K562 (cell line): Measurements from ENCODE around the gene EME2. TPM values are rescaled to one million over a fixed set of nuclear protein-coding genes. Genes with fewer than 3 reads are reported as not detected.

Experiments used
- ATAC-seq: fragments of 200-7000 bp; cut with Tn5 transposase; 3 replicates; pipeline ENCODE4 v1.9.1; 2020; ENCODE audit warnings: moderate library complexity
- BruUV-seq: library from RNA; stranded (reverse); fragments of 400-500 nt; replicated peaks from 2 replicates; lab custom pipeline; 2021; lab: Mats Ljungman, UMichigan
- CTCF ChIA-PET: fragments of 300-600 bp; formaldehyde crosslinking; extraction: SDS; loops from one replicate; lab custom pipeline; 2021; ENCODE audit warnings: low intra/inter-chr PET ratio; lab: Yijun Ruan, JAX
- POLR2A ChIA-PET: fragments of 300-600, 350-650 bp; sonication (Branson Sonifier 250); formaldehyde crosslinking; extraction: SDS; loops from one replicate; lab custom pipeline; 2021; ENCODE audit warnings: antibody characterized with exemption, inconsistent platforms; lab: Yijun Ruan, JAX
- DNase-seq, 4 experiments: peaks; one replicate each; pipeline versions ENCODE4 v3.0.0 to v3.0.0-alpha.2; 2011 to 2018; ENCODE audit warnings: low spot score in 3 of 4, mixed read lengths in 3 of 4; ENCODE audit errors: extremely low read depth in 1 of 4
- FAIRE-seq: peaks from 2 replicates; lab custom pipeline; 2011; peaks lifted over from hg19 to GRCh38; lab: Jason Lieb, UNC
- H2AFZ ChIP-seq: 2 replicates; pipeline ENCODE4 v1.6.0; 2011; ENCODE audit warnings: low read depth, low read length, control low read depth, inconsistent platforms
- H3K27ac ChIP-seq: fragments of 200-600 bp; 3 replicates; pipeline ENCODE4 v1.8.0; 2011; ENCODE audit warnings: low read depth, mild to moderate bottlenecking, control low read depth, inconsistent platforms, low read length, moderate library complexity, mixed read lengths; ENCODE audit errors: extremely low read depth
- H3K27me3 ChIP-seq, 2 experiments: fragments of 300-600 bp in 1 of 2; 2 replicates in 1 of 2; 3 replicates in 1 of 2; pipeline versions ENCODE4 v1.6.0 to v1.8.0; 2011; ENCODE audit warnings: inconsistent platforms in 2 of 2, low read length in 2 of 2, mild to moderate bottlenecking in 1 of 2, mixed read lengths in 1 of 2, moderate library complexity in 1 of 2; ENCODE audit not compliant: control insufficient read depth in 2 of 2, insufficient read depth in 2 of 2
- H3K36me3 ChIP-seq: fragments of 300-600 bp; 3 replicates; pipeline ENCODE4 v1.8.0; 2011; ENCODE audit warnings: mild to moderate bottlenecking, low read length, inconsistent platforms; ENCODE audit not compliant: control insufficient read depth, insufficient read depth
- H3K4me1 ChIP-seq, 2 experiments: fragments of 200-600 bp in 1 of 2; replicated peaks in 1 of 2; 2 replicates in 1 of 2; 3 replicates in 1 of 2; pipeline versions ENCODE4 v1.5.1 to v1.8.0; 2011; ENCODE audit warnings: inconsistent platforms in 2 of 2, low read length in 2 of 2, mild to moderate bottlenecking in 1 of 2, mixed read lengths in 1 of 2, moderate library complexity in 1 of 2; ENCODE audit not compliant: control insufficient read depth in 2 of 2, insufficient read depth in 2 of 2
- H3K4me2 ChIP-seq: 2 replicates; pipeline ENCODE4 v1.6.1; 2011; ENCODE audit warnings: low read length, control low read depth, inconsistent platforms, mixed read lengths; ENCODE audit not compliant: insufficient read depth
- H3K4me3 ChIP-seq: fragments of 200-600 bp; sonication (generic), shearing (Covaris generic); 2 replicates; pipeline ENCODE4 v1.5.1; 2016; ENCODE audit warnings: control low read depth, inconsistent platforms
- H3K79me2 ChIP-seq: fragments of 200-600 bp; 3 replicates; pipeline ENCODE4 v1.8.0; 2011; ENCODE audit warnings: low read length, inconsistent platforms; ENCODE audit not compliant: control insufficient read depth, insufficient read depth
- H3K9ac ChIP-seq, 2 experiments: 2 replicates each; pipeline versions ENCODE4 v1.6.0 to v1.6.1; 2011; ENCODE audit warnings: low read depth in 2 of 2, low read length in 2 of 2, control low read depth in 1 of 2, inconsistent platforms in 1 of 2, mild to moderate bottlenecking in 1 of 2, mixed read lengths in 1 of 2; ENCODE audit not compliant: insufficient read depth in 1 of 2
- H3K9me1 ChIP-seq: one replicate; pipeline ENCODE4 v1.6.0; 2011; ENCODE audit warnings: inconsistent platforms, mild to moderate bottlenecking, low read length, moderate library complexity; ENCODE audit not compliant: control insufficient read depth, insufficient read depth
- H3K9me3 ChIP-seq: replicated peaks from 2 replicates; pipeline ENCODE4 v1.5.1; 2011; ENCODE audit warnings: low read depth, low read length, inconsistent platforms; ENCODE audit not compliant: control insufficient read depth, insufficient read depth
- H4K20me1 ChIP-seq: replicated peaks from 2 replicates; pipeline ENCODE4 v1.6.1; 2011; ENCODE audit warnings: low read length, inconsistent platforms, mixed read lengths; ENCODE audit not compliant: control insufficient read depth, insufficient read depth
- ADNP ChIP-seq: fragments of 200-800 bp; sonication (Bioruptor generic); IDR thresholded peaks from 2 replicates; pipeline ENCODE4 v1.6.1; 2016; ENCODE audit warnings: missing genetic modification characterization, missing compliant biosample characterization
- ATF2 ChIP-seq: sonication (generic); formaldehyde crosslinking; IDR thresholded peaks from 2 replicates; pipeline ENCODE4 v1.8.1; 2022; ENCODE audit warnings: missing genetic modification reagents
- LCOR ChIP-seq: sonication (generic); formaldehyde crosslinking; IDR thresholded peaks from 2 replicates; pipeline ENCODE4 v1.8.0; 2022; ENCODE audit warnings: mild to moderate bottlenecking, missing genetic modification reagents
- PHF20 ChIP-seq: fragments of 450-650 bp; IDR thresholded peaks from 2 replicates; pipeline ENCODE4 v1.6.1; 2018; ENCODE audit not compliant: partially characterized antibody
- PURB ChIP-seq: sonication (generic); formaldehyde crosslinking; IDR thresholded peaks from 2 replicates; pipeline ENCODE4 v1.9.0; 2021; ENCODE audit warnings: low read depth, mild to moderate bottlenecking, missing genetic modification reagents
- RHOXF2B ChIP-seq: fragments of 250-450 bp; sonication (Bioruptor Pico); conservative IDR thresholded peaks from 2 replicates; pipeline ENCODE4 v1.5.1; 2021
- TEAD2 ChIP-seq: fragments of 450-650 bp; IDR thresholded peaks from 2 replicates; pipeline ENCODE4 v1.6.1; 2016; ENCODE audit warnings: missing genetic modification characterization, control low read depth, missing compliant biosample characterization
- XRCC3 ChIP-seq: fragments of 450-650 bp; IDR thresholded peaks from 2 replicates; pipeline ENCODE4 v1.6.1; 2017; ENCODE audit warnings: mild to moderate bottlenecking, moderate library complexity
- ZNF3 ChIP-seq: fragments of 250-450 bp; sonication (Bioruptor Pico); IDR thresholded peaks from 2 replicates; pipeline ENCODE4 v1.5.0; 2021; ENCODE audit warnings: mild to moderate bottlenecking, moderate library complexity
- ZNF644 ChIP-seq: fragments of 200-800 bp; sonication (Bioruptor generic); IDR thresholded peaks from 2 replicates; pipeline ENCODE4 v1.6.1; 2016; ENCODE audit warnings: low read depth, missing genetic modification characterization, missing compliant biosample characterization
- WGBS: fragments of 100-300 bp; shearing (Covaris generic); methylation state at CpG from one replicate; pipeline ENCODE4 v1.1.6; 2016; ENCODE audit warnings: low coverage, mixed read lengths; ENCODE audit not compliant: insufficient coverage; ENCODE audit errors: missing lambda C conversion rate; 5-methylcytosine and 5-hydroxymethylcytosine counted together
- in situ Hi-C: fragments of 300-500 bp; cut with MboI; formaldehyde crosslinking; loops from 4 replicates; pipeline ENCODE4 v1.15.0; 2018; ENCODE audit warnings: inconsistent platforms, mixed read lengths
- intact Hi-C: fragments of 100-400 bp; cut with micrococcal nuclease; formaldehyde crosslinking; loops from 2 replicates; pipeline ENCODE4 v1.14.2; 2022
- polyA plus RNA-seq, 8 experiments: library from polyadenylated mRNA; depleted of rRNA in 4 of 8; stranded (reverse) in 5 of 8; unstranded in 3 of 8; fragments of >200 nt; fragmentation: Nextera tagmentation in 2 of 8; fragmentation: Illumina TruSeq in 1 of 8; extraction: Ambion mirVana in 2 of 8; extraction: Trizol in 1 of 8; gene quantifications; 2 replicates each; pipeline versions ENCODE4 v1.2.1 to v1.2.3, GENCODE V29; 2011 to 2014; ENCODE audit warnings: inconsistent platforms in 1 of 8, missing spikeins in 1 of 8
- total RNA-seq, 7 experiments: library from RNA; depleted of rRNA in 6 of 7; stranded (reverse); fragments of >200 nt in 6 of 7; fragmentation: Illumina TruSeq in 2 of 7; extraction: Trizol in 2 of 7; gene quantifications; 2 replicates each; pipeline versions ENCODE4 v1.2.1 to v1.2.3, GENCODE V29; 2011 to 2021; ENCODE audit warnings: low replicate concordance in 1 of 7
- TF ChIP-seq, protein P1 (sequence below): conservative IDR thresholded peaks from 2 replicates; pipeline ENCODE4 v1.6.1; 2011; ENCODE audit warnings: low read depth, mild to moderate bottlenecking, low read length; ENCODE audit not compliant: control insufficient read depth
- TF ChIP-seq, protein P2 (sequence below): fragments of 450-650 bp; IDR thresholded peaks from 2 replicates; pipeline ENCODE4 v1.6.1; 2016; ENCODE audit warnings: borderline replicate concordance
- TF ChIP-seq, protein P3 (sequence below): fragments of 250-450 bp; sonication (Bioruptor Pico); IDR thresholded peaks from 2 replicates; pipeline ENCODE4 v1.5.0; 2021; ENCODE audit warnings: mild to moderate bottlenecking, borderline replicate concordance
- TF ChIP-seq, protein P4 (sequence below): fragments of 250-450 bp; sonication (Bioruptor Pico); IDR thresholded peaks from 2 replicates; pipeline ENCODE4 v1.9.0; 2021; ENCODE audit warnings: mild to moderate bottlenecking

The EME2 gene
- total and polyA plus RNA-seq, 9 of the 15 experiments (the other 6 are each of a cell fraction or from before 2014, with no cell fraction given): 0.35 to 19.9 (median 3.5) TPM

- TF ChIP-seq PURB (CRISPR knock-in tag) (no peak), ADNP (tag) (no peak), XRCC3 (no peak)
These were observed 37.8 kb upstream of the EME2 start (continued) for GRCh38 chr16:1734816-1735215.

DNA sequence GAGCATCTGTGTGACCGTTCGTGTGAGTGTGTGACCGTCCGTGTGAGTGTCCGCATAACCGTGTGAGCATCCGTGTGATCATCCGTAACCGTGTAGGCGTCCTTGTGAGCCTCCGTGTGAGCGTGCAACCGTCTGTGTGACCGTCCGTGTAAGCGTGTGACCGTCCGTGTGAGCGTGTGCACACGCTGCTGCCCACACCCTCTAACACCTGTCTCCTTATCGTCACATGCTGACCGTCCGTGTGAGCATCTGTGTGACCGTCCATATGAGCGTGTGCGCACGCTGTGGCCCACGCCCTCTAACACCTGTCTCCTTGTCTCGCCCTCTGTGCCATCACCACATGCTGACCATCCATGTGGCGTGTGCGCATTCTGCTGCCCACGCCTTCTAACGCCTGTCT, 32.4 kb upstream of the EME2 start:
- H3K4me3 ChIP-seq: no peak overlapping the region
- FAIRE-seq (no peak), DNase-seq (no peak), ATAC-seq (no peak)
- CTCF ChIA-PET: no interaction called here
- POLR2A ChIA-PET: no interaction called here
- H3K4me1 ChIP-seq: peaks cover 0 to 51% of the 10 kb centered on the region in 2 experiments; a peak in 2 of 5 replicates
- intact Hi-C loops: no loop called here
- peaks cover 29% of the 10 kb centered on the region for H3K9me3 ChIP-seq
- H2AFZ ChIP-seq: no peak overlapping the region
- no peak overlapping the region for H3K27ac ChIP-seq
- no peaks in the 10 kb centered on the region; a peak in 1 of 5 replicates for H3K27me3 ChIP-seq
- H3K9me1 ChIP-seq: no peaks in the 10 kb centered on the region
- H3K4me2 ChIP-seq: no peak overlapping the region
- H4K20me1 ChIP-seq: no peaks in the 10 kb centered on the region
- H3K9ac ChIP-seq: no peak overlapping the region; a peak in 1 of 4 replicates
- no TSS peak for BruUV-seq
- in situ Hi-C loops: no loop called here
- no peaks in the 10 kb centered on the region for H3K79me2 ChIP-seq
- WGBS: 98% methylated on average over 32 of the region's 33 CpGs
- peaks cover 18% of the 10 kb centered on the region; the same call in 1 of the 3 replicates for H3K36me3 ChIP-seq
- TF ChIP-seq ATF2 (CRISPR knock-in tag): no peak
- TF ChIP-seq ZNF3 (CRISPR knock-in tag): no peak
- TF ChIP-seq, protein P1, sequence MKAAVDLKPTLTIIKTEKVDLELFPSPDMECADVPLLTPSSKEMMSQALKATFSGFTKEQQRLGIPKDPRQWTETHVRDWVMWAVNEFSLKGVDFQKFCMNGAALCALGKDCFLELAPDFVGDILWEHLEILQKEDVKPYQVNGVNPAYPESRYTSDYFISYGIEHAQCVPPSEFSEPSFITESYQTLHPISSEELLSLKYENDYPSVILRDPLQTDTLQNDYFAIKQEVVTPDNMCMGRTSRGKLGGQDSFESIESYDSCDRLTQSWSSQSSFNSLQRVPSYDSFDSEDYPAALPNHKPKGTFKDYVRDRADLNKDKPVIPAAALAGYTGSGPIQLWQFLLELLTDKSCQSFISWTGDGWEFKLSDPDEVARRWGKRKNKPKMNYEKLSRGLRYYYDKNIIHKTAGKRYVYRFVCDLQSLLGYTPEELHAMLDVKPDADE: no peak
- TF ChIP-seq, protein P2, sequence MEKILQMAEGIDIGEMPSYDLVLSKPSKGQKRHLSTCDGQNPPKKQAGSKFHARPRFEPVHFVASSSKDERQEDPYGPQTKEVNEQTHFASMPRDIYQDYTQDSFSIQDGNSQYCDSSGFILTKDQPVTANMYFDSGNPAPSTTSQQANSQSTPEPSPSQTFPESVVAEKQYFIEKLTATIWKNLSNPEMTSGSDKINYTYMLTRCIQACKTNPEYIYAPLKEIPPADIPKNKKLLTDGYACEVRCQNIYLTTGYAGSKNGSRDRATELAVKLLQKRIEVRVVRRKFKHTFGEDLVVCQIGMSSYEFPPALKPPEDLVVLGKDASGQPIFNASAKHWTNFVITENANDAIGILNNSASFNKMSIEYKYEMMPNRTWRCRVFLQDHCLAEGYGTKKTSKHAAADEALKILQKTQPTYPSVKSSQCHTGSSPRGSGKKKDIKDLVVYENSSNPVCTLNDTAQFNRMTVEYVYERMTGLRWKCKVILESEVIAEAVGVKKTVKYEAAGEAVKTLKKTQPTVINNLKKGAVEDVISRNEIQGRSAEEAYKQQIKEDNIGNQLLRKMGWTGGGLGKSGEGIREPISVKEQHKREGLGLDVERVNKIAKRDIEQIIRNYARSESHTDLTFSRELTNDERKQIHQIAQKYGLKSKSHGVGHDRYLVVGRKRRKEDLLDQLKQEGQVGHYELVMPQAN: no peak
- no peak for TF ChIP-seq LCOR (CRISPR knock-in tag)
- no peak for TF ChIP-seq RHOXF2B
- TF ChIP-seq TEAD2: no peak
- no peak for TF ChIP-seq ADNP (tag)
- TF ChIP-seq, protein P3, sequence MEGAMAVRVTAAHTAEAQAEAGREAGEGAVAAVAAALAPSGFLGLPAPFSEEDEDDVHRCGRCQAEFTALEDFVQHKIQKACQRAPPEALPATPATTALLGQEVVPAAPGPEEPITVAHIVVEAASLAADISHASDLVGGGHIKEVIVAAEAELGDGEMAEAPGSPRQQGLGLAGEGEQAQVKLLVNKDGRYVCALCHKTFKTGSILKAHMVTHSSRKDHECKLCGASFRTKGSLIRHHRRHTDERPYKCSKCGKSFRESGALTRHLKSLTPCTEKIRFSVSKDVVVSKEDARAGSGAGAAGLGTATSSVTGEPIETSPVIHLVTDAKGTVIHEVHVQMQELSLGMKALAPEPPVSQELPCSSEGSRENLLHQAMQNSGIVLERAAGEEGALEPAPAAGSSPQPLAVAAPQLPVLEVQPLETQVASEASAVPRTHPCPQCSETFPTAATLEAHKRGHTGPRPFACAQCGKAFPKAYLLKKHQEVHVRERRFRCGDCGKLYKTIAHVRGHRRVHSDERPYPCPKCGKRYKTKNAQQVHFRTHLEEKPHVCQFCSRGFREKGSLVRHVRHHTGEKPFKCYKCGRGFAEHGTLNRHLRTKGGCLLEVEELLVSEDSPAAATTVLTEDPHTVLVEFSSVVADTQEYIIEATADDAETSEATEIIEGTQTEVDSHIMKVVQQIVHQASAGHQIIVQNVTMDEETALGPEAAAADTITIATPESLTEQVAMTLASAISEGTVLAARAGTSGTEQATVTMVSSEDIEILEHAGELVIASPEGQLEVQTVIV (CRISPR knock-in tag): no peak
- TF ChIP-seq, protein P4, sequence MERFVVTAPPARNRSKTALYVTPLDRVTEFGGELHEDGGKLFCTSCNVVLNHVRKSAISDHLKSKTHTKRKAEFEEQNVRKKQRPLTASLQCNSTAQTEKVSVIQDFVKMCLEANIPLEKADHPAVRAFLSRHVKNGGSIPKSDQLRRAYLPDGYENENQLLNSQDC: no peak
- TF ChIP-seq PHF20: no peak
- no peak for TF ChIP-seq ZNF644
